Hippocampal formation (tissue), 2 donors: ENCODE results near the gene D2HGDH.
"Not testable (repeated sequence)": the region's sequence is repeated elsewhere in the genome, so short reads cannot be mapped to it uniquely, and the experiment has no call there.

Experiments used
- DNase-seq, 2 donors: peaks; one replicate each; lab custom pipeline; 2025; lab: John Stamatoyannopoulos, UW

The D2HGDH gene

DNA sequence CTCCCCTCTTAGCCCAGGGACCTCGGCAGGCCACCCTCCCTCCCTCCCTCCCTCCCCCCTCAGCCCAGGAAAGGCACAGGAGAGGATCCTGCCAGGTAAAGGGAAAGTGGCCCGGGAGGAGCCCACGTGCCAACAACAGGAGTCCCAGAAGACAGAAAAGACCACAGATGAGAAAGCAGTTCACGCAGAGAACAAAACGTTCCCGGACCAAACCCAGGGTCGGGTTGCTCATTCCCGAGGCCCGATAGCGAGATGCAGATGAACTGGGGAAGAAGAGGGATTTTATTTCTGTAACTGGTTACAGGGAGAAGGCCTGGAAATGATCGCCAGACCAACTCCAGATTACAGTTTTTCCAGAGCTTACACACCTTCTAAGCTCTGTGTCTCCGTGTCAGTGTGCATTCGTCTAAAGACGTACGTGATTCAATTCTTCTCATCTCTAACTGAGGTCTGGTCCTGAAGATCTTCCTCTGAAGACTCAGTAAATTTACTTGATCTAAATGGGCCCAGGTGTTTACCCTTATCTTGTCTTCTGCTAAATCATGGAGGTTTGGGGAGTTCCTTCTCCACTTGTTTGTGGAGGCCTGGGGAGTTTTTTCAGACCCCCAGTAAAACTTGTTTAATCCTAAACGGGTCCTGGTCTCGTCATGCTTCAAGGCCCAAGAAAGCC is 73.8 kb downstream of the D2HGDH start:
- no peak for DNase-seq

DNA sequence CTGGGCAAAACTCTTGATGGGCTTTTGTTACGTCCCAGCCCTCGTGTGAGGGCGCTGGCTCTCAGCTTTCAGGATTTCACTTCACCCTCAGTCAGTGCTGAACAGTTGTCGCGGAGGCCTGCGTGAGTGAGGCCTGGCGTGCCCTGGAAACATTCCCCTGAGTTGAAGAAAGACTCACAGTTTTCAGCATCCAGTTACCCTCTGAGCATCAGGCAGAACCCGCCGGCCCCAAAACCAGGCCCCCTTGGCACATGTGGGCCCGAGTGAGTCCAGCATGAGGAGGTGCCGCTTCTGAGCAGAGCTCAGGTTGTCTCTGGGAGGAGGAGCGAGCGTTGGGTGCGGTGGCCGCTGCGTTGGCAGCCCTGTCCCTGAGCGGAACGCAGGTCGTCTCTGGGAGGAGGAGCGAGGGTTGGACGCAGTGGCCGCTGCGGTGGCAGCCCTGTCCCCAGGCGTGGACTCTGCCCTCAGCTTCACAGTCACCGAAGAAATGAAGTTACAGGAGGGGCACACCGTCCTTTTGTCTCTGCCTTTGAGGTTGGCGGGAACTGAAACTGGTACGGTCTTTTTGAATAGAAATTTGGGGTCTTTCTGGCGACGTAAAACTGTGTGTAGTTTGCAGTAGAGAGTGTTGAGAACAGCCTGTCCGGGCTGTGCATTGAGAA is 74.4 kb downstream of the D2HGDH start, which contains the start of gene NEU4:
NEU4 (plus strand) TSS at position 473 of the 662 bp plus-strand sequence. CDS start 5,292 bp downstream, outside the sequence.
- no peak for DNase-seq

DNA sequence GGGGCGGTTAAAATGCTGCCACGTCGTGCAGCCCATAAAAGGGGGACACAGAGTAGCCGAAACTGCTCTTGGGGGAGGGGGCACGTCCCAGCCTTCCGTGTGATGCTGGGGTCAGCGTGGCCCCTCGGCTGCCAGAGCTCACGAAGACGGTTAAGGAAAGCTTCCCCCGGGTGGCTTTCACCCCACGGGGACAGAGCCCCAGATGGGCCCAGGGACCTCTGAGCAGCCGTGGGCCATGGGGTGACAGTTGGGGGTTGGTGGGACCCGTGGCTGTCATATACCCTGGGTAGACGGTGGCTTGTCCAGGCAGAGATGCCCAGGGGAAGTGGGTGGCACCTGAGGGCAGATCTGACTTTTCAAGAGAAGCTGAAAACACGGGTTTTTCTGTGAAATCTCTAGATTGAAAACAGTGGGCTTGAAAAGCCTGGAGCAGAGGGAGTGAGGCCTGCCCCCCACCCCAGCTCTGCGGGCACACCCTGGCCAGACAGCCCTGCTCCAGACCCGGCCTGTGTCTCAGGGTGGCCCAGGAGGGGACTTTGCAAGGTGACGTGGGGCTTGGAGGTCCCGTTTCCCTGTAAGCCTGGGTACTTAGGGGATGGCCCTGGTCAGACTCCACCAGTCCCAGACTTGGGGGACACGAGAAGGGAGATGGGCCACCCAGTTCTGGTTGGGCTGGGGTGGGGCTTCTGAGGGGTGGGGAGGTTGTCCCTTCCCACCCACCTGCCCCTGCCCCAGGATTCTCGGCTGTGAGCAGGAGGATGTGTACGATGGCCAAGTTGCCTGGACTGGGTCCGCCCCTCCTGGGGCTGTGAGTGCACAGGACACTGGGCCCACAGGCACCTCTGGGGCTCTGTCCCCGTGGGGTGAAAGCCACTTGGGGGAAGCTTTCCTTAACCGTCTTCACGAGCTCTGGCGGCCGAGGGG is 75.2 kb downstream of the D2HGDH start:
- no peak for DNase-seq

DNA sequence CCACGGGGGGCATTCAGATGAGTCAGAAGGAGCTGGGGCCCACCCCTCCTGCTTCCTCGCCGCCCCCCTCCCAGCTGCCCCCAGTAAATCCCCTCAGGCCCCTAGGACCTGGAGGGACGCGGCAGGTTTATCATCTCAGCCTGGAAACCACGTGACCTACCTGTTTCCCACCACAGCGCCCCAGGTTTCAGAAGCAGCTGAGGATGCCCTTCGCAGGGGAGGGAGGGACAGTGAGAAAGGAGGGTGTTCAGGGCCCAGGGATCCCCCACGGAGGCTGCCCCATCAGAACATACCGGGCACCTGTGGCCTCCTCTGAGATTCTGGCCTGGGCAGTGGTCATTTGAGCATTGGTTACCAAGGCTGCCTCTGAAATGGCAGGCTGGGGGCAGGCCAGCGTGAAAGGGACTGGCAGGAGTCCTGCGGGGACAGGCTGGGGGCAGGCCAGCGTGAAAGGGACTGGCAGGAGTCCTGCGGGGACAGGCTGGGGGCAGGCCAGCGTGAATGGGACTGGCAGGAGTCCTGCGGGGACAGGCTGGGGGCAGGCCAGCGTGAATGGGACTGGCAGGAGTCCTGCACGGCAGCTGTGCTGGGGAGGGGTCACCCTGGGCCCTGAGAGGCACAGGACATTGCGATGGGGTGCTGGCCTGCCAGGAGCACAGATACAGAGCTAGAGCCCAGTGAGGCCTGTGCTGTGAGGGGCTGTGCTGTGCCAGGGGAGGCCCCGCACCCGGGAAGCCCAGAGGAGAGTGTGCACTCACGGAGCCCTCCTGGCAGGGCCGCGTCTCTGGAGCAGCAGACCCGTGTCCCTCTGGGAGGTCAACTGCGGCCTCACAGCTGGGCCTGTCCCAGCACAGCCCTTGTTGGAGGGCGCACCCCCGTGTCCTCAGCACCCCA is 76.1 kb downstream of the D2HGDH start:
- peak; percentile 56 to 70 for DNase-seq

DNA sequence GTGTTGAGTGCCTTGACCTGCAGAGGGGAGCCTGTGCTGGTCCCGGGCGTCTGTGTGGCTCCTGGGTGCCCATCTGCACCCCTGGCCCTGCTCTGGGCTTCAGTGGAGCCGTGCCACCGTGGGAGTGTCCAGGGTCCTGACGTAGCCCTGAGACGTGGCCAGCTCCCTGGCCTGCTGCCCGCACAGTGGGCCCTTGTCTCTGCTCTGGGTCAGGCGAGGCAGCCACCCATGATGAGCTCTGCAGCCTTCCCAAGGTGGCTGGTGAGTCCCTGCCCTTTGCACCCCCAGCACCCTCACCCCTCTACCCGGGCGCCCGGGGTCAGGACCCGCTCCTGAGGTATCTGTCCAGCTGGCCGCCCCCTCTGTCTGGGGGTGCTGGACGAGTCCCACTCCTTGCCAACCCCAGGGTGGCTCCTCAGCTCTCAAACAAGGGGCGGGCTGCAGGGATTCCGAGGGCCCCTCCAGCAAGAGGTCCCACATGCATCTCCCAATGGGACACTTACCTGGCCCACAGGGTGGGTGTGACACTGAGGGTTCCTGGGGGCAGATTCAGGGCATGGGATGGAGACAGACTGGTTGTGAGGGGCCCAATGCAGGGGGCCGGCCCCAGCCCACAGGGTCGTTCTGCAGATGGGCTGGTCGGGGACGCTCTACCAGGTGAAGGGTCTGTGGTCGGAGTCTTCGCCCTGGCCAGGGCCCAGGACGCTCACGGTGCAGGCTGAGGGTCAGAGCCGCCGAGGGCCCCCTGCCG is 76.9 kb downstream of the D2HGDH start:
- peak; percentile 51 to 70 for DNase-seq

DNA sequence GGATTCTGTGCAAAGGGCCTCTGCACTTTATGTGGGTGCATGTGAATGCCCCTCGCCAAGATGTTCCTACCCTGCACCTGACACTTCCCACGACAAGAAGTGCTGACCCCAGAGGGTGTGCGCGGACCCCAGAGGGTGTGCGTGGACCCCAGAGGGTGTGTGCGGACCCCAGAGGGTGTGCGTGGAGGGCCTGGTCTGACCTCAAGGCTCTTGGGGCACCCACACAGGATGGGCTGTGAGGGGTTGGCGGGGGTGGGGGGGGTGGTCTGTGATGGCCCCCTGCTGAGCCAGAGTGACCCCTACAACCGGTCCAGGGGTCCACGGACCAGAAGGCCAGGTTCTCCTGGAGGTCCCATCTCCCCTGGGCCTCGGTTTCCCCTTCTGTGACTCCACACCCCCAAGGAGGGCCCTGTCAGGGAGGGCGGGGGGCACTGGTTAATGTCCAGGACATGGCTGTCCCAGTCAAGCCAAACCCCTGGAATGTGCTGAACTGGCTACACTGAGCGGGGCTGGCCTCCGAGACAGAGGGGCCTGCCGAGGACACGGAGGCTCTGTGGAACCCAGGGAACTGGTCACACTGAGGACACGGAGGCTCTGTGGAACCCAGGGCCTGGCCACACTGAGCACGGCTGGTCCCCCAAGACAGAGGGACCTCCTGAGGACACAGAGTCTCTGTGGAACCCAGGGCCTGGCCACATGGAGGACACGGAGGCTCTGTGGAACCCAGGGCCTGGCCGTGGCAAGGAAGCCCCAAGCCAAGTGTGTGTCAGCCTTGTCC is 77.7 kb downstream of the D2HGDH start:
- no peak for DNase-seq

DNA sequence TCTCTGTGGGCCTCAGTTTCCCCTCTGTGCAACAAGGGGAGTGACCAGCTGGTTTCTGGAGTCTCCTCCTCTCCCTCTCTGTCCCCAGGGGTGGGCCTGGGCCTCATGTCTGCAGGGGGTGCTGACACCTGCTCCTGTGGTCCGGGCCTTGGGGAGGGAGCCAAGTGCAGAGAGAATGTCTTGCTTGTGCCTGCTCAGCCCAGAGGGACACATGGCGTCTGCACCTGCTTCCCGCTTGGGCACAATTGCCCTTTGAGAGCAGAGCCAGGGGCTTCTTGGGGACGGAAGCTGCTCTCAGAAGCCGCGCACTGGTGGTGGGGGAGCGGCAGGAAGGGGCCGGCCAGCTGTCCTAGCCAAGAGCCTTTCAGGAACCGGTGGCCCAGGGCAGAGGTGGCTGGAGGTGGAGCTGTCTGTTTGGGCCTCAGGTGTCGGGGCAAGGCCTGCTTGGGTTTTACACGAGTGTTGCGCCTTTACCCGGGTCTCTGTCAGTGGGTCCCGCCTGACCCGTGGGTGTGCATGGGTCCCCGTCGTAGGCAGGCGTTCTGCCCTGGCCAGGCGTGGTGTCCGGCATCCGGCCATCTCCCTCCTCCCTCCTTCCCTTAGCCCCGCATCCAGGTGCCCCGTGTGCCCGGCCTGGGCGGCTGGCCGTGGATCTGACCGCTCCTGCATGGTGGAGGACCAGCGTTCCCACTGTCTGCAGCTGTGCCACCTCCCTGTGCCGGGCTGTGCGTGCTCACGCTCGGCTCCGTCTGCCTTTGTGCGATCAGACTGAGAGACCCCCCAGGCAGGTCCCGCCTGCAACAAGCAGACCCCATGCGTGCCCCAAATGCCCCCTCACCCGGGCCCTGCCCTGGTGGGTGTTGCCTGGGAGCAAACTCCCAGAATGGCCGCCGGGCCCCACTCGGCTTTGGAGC is 78.6 kb downstream of the D2HGDH start:
- peak in 1 of 2 donors; percentile 51 for DNase-seq

DNA sequence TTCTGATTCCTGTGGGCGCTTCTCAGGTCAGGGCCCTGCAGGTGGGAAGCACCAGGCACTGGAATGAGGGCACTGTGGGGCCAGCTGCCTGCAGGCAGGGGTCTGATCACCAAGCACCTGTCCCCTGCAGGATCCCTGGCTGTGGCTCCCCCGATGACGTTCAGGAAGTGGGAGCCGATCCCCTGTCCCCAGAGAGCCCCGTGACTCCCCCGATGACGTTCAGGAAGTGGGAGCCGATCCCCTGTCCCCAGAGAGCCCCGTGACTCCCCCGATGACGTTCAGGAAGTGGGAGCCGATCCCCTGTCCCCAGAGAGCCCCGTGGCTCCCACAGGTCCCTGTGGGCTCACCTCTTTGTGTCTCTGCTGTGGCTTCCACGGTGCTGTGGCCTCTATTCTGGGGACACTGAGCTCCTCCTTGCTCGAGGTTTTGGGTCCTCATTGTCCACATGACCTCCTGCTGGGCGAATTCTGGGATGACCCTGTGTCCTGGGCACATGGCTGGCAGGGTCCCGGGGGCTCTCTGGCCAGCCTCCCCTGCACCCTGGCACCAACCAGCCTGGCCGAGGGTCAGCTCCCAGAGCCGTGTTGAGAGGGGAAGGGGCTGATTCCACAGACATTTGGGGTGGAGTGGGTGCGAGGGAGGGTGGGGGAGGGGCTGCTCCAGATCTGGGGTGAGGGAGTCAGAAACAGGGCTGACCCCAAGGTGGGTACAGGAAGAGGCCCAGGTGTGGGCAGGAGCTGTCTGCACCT is 79.4 kb downstream of the D2HGDH start:
- no peak for DNase-seq

DNA sequence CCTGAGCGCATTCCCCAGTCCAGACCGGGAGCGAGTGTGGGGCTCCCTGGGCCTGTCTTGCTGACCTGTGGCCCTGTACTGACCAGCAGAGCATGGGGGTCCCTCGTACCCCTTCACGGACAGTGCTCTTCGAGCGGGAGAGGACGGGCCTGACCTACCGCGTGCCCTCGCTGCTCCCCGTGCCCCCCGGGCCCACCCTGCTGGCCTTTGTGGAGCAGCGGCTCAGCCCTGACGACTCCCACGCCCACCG is 79.9 kb downstream of the D2HGDH start:
- no peak for DNase-seq

DNA sequence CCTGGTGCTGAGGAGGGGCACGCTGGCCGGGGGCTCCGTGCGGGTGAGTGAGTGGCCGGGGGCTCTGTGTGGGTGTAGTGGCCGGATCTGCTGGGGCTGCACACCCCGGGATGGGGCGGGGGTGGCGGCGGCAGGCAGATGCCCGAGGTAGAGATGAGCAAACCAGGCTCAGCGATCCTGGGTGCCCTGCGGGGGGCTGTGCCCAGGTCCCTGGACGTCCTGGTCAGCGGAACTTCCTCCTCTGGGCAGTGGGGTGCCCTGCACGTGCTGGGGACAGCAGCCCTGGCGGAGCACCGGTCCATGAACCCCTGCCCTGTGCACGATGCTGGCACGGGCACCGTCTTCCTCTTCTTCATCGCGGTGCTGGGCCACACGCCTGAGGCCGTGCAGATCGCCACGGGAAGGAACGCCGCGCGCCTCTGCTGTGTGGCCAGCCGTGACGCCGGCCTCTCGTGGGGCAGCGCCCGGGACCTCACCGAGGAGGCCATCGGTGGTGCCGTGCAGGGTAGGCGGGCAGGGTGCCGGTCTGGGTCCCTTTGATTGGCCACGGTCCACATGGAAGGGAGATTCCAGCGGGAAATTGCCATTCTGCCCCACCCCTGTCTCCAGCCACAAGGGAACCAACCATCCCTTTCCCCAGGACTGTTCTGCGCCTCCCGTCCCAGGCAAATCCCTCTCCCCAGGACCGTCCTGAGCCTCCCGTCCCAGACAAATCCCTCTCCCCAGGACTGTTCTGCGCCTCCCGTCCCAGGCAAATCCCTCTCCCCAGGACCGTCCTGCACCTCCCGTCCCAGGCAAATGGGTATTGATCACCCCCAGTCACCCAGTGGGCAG is 80.4 kb downstream of the D2HGDH start:
- DNase-seq: no peak

DNA sequence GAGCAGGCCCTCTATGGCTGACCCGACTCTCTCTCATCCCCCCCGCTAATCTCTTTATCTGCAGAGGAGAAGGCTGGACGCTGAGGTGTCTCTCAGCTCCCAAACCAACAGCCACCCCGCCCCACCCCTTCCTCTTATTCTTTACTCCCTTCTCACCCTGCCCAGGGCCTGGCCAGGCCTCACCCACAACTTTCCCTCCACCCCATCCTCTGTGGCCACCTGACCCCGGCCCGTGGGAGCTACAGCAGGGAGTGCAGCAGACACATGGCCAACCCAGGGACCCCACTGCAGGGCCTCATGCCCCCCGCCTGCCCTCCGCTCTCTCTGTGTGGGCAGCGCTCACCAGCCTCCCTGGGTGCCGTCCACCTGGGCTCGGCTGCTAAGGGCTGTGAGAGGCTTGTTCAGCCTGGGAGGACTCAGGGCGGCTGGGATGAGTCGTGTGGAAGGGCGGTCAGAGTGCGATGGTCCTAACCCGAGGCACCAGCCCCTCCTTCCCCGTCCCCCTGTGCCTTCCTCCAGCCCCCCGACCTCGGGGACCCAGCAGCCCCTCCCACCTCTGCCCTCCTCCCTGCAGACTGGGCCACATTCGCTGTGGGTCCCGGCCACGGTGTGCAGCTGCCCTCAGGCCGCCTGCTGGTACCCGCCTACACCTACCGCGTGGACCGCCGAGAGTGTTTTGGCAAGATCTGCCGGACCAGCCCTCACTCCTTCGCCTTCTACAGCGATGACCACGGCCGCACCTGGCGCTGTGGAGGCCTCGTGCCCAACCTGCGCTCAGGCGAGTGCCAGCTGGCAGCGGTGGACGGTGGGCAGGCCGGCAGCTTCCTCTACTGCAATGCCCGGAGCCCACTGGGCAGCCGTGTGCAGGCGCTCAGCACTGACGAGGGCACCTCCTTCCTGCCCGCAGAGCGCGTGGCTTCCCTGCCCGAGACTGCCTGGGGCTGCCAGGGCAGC is 81.3 kb downstream of the D2HGDH start:
- DNase-seq: no peak

DNA sequence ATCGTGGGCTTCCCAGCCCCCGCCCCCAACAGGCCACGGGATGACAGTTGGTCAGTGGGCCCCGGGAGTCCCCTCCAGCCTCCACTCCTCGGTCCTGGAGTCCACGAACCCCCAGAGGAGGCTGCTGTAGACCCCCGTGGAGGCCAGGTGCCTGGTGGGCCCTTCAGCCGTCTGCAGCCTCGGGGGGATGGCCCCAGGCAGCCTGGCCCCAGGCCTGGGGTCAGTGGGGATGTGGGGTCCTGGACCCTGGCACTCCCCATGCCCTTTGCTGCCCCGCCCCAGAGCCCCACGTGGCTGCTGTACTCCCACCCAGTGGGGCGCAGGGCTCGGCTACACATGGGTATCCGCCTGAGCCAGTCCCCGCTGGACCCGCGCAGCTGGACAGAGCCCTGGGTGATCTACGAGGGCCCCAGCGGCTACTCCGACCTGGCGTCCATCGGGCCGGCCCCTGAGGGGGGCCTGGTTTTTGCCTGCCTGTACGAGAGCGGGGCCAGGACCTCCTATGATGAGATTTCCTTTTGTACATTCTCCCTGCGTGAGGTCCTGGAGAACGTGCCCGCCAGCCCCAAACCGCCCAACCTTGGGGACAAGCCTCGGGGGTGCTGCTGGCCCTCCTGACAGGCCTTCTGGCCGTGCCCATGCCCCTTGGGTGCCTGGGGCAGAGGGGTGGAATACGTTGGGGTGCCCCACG is 82.1 kb downstream of the D2HGDH start:
- DNase-seq: no peak

DNA sequence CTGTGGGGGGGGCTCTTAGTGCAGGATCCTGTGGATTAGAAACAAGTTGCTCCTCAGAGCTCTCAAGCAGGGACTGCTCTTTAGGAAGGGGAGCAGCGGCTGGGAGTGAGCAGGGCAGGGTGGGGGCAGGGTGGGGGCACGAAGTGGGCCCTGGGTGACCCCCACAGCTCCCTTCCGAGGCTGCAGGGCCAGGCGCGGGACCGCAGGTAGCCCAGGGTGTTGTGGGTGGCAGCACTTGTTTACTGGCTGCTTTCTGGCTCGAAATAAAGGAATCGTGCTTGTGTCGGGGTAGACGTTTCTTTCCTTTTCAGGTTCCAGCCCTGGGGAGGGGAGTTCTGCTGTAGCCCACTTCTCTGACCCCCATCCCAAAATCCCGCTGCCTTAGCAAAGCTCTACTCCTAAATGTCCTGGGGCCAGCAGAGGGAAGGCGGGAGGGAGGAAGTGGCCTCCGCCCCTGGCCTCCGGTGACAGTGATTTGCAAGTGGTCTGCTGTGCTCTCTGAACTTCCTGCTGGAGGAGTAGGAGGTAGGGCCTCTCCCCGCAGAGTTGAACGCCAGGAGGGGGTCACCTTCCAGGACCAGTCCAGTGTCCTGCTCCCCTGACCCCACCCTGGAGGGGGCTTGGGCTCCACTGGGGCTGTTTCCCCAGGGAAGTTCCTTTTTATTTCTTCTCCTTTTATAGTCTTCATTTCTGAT is 82.8 kb downstream of the D2HGDH start:
- DNase-seq: no peak

DNA sequence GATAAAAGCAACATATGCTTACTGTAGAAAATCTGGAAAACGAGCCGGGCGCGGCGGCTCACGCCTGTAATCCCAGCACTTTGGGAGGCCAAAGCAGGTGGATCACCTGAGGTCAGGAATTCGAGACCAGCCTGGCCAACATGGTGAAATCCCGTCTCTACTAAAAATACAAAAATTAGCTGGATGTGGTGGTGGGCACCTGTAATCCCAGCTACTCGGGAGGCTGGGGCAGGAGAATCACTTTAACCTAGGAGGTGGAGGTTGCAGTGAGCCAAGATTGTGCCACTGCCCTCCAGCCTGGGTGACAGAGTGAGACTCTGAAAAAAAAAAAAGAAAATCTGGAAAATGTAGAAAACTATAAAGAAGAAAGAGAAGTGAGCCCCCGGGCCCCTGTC is 83.4 kb downstream of the D2HGDH start:
- DNase-seq: not testable (repeated sequence)
